Measurements from ENCODE around the gene MORN1.

The MORN1 gene

DNA sequence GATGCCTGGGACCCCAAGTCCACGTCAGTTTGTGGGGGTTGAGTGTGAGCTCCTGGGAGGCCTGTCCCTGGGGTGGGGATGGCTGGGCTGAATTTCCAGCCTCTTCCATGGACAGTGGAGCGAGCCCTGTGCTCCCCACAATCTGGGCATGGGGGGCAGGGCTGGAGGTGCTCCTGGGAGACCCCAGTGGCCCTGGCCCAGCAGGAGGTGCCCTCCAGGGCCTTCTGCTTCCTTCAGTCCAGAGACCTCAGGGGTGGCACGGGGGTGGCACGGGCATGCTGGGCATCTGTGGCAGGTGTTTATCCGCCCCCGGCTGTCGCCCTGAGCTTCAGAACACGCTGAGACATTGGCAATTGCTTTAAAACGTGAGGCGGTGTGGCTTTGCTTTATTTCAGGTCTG, 40.9 kb downstream of the MORN1 start:
- Histone ChIP-seq H3K9me3 (ENCODE audit: low read length) (no peaks in the 10 kb centered on the region), H3K27me3 (ENCODE audit: insufficient read depth, low read length) (peaks cover 3% of the 10 kb centered on the region; the same call in 1 of the 2 replicates), H3K36me3 (ENCODE audit: insufficient read depth, low read length) (no peaks in the 10 kb centered on the region), H3K9ac (ENCODE audit: low read length) (no peak overlapping the region), H4K20me1 (ENCODE audit: insufficient read depth, low read length) (no peaks in the 10 kb centered on the region), H3K79me2 (ENCODE audit: insufficient read depth, low read length) (no peaks in the 10 kb centered on the region), H3K4me2 (ENCODE audit: low read length) (no peak overlapping the region), H3F3A (ENCODE audit: insufficient read depth, low read length) (no peaks in the 10 kb centered on the region), H3K9me2 (ENCODE audit: low read depth, low read length) (no peaks in the 10 kb centered on the region), H3K4me3 (ENCODE audit: low read depth, low read length, poor library complexity, severe bottlenecking) (no peak overlapping the region), H3K27ac (ENCODE audit: low read depth, low read length, poor library complexity, severe bottlenecking) (no peak overlapping the region), H2AFZ (ENCODE audit: low read length) (no peak overlapping the region), H3K4me1 (ENCODE audit: insufficient read depth, low read length, severe bottlenecking) (no peaks in the 10 kb centered on the region)
- TF ChIP-seq, protein P1, sequence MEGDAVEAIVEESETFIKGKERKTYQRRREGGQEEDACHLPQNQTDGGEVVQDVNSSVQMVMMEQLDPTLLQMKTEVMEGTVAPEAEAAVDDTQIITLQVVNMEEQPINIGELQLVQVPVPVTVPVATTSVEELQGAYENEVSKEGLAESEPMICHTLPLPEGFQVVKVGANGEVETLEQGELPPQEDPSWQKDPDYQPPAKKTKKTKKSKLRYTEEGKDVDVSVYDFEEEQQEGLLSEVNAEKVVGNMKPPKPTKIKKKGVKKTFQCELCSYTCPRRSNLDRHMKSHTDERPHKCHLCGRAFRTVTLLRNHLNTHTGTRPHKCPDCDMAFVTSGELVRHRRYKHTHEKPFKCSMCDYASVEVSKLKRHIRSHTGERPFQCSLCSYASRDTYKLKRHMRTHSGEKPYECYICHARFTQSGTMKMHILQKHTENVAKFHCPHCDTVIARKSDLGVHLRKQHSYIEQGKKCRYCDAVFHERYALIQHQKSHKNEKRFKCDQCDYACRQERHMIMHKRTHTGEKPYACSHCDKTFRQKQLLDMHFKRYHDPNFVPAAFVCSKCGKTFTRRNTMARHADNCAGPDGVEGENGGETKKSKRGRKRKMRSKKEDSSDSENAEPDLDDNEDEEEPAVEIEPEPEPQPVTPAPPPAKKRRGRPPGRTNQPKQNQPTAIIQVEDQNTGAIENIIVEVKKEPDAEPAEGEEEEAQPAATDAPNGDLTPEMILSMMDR (IDR thresholded peaks at IDR 0.05; ENCODE audit: low read length): no peak
- TF ChIP-seq EZH2 (IDR thresholded peaks at IDR 0.05; ENCODE audit: borderline replicate concordance, low read length): no peak

DNA sequence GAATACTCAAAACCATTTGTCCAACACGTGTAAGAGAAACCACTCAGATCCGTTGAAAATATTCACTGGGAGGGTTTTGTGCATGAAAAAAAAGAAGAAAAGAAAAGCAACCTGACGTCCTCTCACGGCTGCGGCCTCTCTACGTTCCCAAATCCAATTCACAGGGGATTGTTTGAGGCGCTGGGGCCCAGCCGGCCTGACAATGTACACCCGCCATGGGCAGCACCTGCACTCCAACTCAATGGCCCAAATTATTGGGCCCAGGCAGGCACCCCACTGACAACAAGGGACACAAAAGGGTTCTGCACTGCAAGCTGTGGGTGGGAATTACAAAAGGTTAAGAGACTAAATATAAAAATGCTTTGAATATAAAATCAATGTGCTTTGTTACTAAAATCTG, 41.5 kb downstream of the MORN1 start:
- H2AFZ ChIP-seq (ENCODE audit: low read length): no peak overlapping the region
- H3K27me3 ChIP-seq (ENCODE audit: insufficient read depth, low read length): peaks cover 3% of the 10 kb centered on the region; the same call in 1 of the 2 replicates

GRCh38 chr1:2348346-2349325, 42.7 kb downstream of the MORN1 start:
- H3K4me2 ChIP-seq (ENCODE audit: low read length): no peak overlapping the region
- no peak for TF ChIP-seq EZH2 (IDR thresholded peaks at IDR 0.05; ENCODE audit: borderline replicate concordance, low read length)
- TF ChIP-seq, protein P1 (IDR thresholded peaks at IDR 0.05; ENCODE audit: low read length): no peak
- H3K9me3 ChIP-seq (ENCODE audit: low read length): no peaks in the 10 kb centered on the region
- H3K4me1 ChIP-seq (ENCODE audit: insufficient read depth, low read length, severe bottlenecking): no peaks in the 10 kb centered on the region
- H2AFZ ChIP-seq (ENCODE audit: low read length): no peak overlapping the region
- no peak overlapping the region for H3K27ac ChIP-seq (ENCODE audit: low read depth, low read length, poor library complexity, severe bottlenecking)
- no peak overlapping the region for H3K9ac ChIP-seq (ENCODE audit: low read length)
- no peaks in the 10 kb centered on the region for H3F3A ChIP-seq (ENCODE audit: insufficient read depth, low read length)
- no peaks in the 10 kb centered on the region for H3K36me3 ChIP-seq (ENCODE audit: insufficient read depth, low read length)
- H3K79me2 ChIP-seq (ENCODE audit: insufficient read depth, low read length): no peaks in the 10 kb centered on the region
- no peaks in the 10 kb centered on the region for H4K20me1 ChIP-seq (ENCODE audit: insufficient read depth, low read length)
- H3K4me3 ChIP-seq (ENCODE audit: low read depth, low read length, poor library complexity, severe bottlenecking): no peak overlapping the region
- H3K9me2 ChIP-seq (ENCODE audit: low read depth, low read length): no peaks in the 10 kb centered on the region
- H3K27me3 ChIP-seq (ENCODE audit: insufficient read depth, low read length): peaks cover 3% of the 10 kb centered on the region; the same call in 1 of the 2 replicates

More for the DNA sequence above, 41.5 kb downstream of the MORN1 start:
- Histone ChIP-seq H3K27ac (ENCODE audit: low read depth, low read length, poor library complexity, severe bottlenecking) (no peak overlapping the region), H3K4me1 (ENCODE audit: insufficient read depth, low read length, severe bottlenecking) (no peaks in the 10 kb centered on the region), H3K9me2 (ENCODE audit: low read depth, low read length) (no peaks in the 10 kb centered on the region), H3K9ac (ENCODE audit: low read length) (no peak overlapping the region), H3K4me3 (ENCODE audit: low read depth, low read length, poor library complexity, severe bottlenecking) (no peak overlapping the region), H3F3A (ENCODE audit: insufficient read depth, low read length) (no peaks in the 10 kb centered on the region), H3K4me2 (ENCODE audit: low read length) (no peak overlapping the region), H3K36me3 (ENCODE audit: insufficient read depth, low read length) (no peaks in the 10 kb centered on the region), H4K20me1 (ENCODE audit: insufficient read depth, low read length) (no peaks in the 10 kb centered on the region), H3K9me3 (ENCODE audit: low read length) (no peaks in the 10 kb centered on the region), H3K79me2 (ENCODE audit: insufficient read depth, low read length) (no peaks in the 10 kb centered on the region)
- TF ChIP-seq, protein P1 (IDR thresholded peaks at IDR 0.05; ENCODE audit: low read length): no peak
- TF ChIP-seq EZH2 (IDR thresholded peaks at IDR 0.05; ENCODE audit: borderline replicate concordance, low read length): no peak

Measured in OCI-LY1 (cell line).